NCI-H2171 treated with DMSO at 0.1 percent for 48 hours (cell line): ENCODE data around the gene TAF11L2.
"Not testable (repeated sequence)": the region's sequence is repeated elsewhere in the genome, so short reads cannot be mapped to it uniquely, and the experiment has no call there.

ENCODE experiments used
- DNase-seq: peaks from one replicate; lab custom pipeline; 2025; lab: John Stamatoyannopoulos, UW

Gene TAF11L2

GRCh38 chr5:17497931-17498330 lies at the start of gene TAF11L2:
Gene TAF11L2, plus strand, starts transcription at chr5:17498231.
- not testable (repeated sequence) for DNase-seq

DNA sequence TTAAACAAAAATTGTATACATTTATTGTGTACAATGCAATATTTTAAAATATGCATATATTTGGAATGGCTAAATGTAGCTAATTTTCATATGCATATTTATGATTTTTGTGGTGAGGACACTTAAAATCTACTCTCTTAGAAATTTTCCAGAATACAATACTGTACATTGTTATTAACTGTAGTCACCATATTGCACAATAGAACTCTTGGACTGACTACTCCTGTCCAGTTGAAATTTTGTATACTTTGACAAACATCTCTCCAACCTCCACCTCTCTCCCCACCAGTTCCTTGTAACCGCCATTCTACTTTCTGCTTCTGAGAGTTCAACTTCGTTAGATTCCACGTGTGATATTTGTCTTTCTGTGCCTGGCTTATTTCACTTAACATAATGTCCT lies 49.2 kb upstream of the TAF11L2 start:
- no peak for DNase-seq

- DNase-seq, result no peak
Observed at GRCh38 chr5:17452936-17453335, 45.1 kb upstream of the TAF11L2 start.

GRCh38 chr5:17455942-17456341 lies 42.1 kb upstream of the TAF11L2 start:
- DNase-seq, result no peak

GRCh38 chr5:17461793-17462192 lies 36.2 kb upstream of the TAF11L2 start:
- DNase-seq, result no peak

- DNase-seq, result no peak
Observed at GRCh38 chr5:17463653-17464052, 34.4 kb upstream of the TAF11L2 start.

DNA sequence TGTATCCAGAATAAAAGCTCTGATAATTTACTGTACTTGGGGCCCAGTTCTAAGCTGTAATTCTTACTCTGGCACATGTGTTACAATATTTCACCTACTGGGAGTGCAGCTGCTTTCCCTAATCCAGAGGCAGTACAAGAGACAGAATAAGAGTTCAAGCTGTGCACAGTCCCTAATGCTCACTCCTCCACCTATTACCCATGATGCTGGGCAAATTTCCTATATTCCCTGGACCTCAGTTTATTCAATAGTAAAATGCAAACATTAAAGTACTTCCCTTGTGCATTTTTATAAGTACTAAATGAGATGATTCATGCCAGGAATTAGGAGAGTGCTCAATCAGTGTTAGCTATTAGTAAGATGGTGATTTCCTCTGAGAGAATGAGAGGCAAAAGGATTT lies 28.0 kb upstream of the TAF11L2 start:
- no peak for DNase-seq

DNA sequence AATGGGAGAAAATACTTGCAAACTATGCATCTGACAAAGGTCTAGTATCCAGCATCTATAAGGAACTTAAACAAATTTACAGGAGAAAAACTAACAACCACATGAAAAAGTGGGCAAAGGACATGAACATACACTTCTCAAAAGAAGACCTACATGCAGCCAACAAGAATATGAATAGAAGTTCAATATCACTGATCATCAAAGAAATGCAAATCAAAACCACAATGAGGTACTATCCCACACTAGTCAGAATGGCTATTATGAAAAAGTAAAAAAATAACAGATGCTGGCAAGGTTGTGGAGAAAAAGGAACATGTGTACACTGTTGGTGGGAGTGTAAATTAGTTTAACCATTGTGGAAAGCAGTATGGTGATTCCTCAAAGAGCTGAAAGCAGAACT lies 23.0 kb upstream of the TAF11L2 start:
- DNase-seq, result not testable (repeated sequence)

- DNase-seq, result peak; percentile 76
Observed at GRCh38 chr5:17477043-17477442, 21.0 kb upstream of the TAF11L2 start.

GRCh38 chr5:17477573-17478265 lies 20.3 kb upstream of the TAF11L2 start:
- peak; percentile 53 for DNase-seq

DNA sequence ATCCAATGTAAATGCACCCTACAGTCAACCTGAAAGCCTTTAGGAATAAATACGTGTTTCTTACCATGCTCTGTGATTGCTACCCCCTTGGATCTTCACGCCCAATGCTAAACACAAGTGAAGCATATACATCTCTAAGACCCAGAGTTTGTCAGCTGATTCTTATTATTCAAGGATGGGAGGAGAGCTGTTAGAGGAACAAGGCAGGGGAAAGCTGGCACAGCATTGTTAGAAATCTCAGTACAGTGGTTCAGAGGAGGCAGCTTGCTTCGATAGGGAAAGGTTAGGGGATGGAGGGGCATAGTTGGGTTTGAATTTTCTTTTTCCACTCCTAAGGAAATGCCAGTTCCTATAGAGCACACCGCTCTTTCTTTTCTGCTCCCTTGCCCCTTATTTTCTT lies 16.7 kb upstream of the TAF11L2 start:
- DNase-seq, result peak; percentile 85

DNA sequence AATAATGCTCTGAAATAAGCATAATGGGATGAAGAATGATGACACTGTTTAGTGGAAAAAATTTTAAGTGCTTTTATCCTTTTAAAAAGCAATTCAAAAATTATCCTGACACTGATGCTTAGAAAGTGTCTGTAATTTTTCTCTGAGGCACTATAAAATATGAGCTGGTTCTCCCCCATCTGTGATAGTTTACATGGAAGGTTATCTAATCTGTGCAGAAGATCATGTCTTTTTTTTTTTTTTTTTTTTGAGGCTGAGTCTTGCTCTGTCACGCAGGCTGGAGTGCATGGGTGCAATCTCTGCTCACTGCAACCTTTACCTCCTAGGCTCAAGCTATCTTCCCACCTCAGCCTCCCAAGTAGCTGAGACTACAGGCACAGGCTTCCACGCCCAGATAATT lies 15.2 kb upstream of the TAF11L2 start:
- DNase-seq, result peak; percentile 92

DNA sequence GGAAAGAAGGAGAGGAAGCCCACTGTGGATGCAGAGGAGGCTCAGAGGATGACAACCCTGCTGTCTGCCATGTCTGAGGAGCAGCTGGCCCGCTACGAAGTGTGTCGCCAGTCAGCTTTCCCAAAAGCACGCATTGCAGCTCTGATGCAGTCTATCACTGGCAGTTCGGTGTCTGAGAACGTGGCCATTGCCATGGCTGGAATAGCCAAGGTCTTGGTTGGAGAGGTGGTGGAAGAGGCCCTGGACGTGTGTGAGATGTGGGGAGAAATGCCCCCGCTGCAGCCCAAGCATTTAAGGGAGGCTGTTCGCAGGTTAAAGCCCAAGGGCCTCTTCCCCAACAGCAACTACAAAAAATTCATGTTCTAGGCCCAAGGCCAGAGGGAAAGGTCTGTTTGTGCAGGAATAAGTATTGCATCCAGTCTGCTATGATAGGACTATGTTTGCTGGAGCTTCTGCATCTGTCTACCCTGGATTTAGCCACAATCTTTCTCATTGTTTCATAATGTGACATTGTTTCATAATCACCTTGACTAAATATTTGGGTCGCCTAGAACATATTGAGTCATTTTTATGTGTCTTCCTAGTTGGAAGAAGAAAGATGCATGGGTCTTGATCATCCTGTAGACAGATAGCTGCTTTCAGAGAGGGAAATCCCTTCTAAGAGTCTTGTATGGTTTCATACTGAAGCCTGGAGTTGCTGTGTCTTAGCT lies 11.4 kb upstream of the TAF11L2 start:
- DNase-seq, result not testable (repeated sequence)

GRCh38 chr5:17487174-17487512 lies 10.9 kb upstream of the TAF11L2 start:
- DNase-seq, result peak; percentile 6

DNA sequence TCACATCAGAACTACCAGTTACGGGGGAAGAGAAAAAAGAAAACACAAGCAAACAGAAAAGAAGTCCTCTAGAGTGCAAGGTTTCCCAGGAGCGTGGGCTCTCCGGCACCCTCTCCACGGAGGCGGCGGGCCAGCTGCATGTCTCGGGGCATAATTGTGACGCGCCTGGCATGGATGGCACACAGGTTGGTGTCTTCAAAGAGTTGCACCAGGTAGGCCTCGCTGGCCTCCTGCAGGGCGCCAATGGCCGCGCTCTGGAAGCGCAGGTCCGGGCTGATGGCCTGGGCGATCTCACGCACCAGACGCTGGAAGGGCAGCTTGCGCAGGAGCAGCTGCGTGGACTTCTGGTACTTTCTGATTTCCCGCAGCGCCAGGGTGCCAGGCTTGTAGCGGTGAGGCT lies 6.8 kb upstream of the TAF11L2 start:
- DNase-seq, result not testable (repeated sequence)

DNA sequence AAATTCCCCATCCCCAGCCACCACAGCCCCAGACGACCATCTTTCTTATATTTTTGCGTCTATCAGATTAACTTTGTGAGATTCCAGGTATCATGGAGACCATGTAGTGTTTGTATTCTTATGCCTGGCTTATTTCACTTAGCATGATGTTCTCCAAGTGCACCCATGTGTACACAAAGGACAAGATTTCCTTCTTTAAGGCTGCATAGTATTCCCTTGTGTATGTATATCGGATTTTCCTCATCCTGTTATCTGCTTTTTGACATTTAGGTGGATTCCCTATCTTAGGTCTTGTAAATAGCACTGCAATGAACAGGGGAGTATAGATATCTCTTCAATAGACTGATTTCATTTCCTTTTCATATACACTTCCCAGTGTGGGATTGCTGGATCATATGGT lies 5.3 kb upstream of the TAF11L2 start:
- DNase-seq, result no peak

DNA sequence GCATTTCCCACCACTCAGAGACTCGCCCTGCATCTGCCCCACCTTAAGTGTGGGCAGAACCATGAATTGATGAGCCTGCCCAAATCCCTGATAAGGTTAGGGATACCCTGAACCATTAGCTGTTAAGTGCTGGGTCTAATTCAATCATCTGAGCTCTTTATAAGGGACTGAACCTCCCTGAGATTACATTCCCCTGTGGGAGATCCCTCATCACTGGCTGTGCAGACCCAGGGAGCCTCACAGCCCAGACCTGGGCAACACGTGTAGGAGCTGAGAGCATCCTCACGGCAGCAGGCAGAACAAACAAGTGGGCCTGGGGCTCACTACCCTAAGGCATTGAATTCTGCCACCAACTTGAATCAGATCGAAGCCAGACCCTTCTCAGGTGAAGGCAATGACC lies 585 bp upstream of the TAF11L2 start:
- no peak for DNase-seq

- DNase-seq, result no peak
Observed at GRCh38 chr5:17511775-17512325, 13.8 kb downstream of the TAF11L2 start.

- DNase-seq, result not testable (repeated sequence)
Observed at GRCh38 chr5:17517526-17517925, 19.5 kb downstream of the TAF11L2 start.

DNA sequence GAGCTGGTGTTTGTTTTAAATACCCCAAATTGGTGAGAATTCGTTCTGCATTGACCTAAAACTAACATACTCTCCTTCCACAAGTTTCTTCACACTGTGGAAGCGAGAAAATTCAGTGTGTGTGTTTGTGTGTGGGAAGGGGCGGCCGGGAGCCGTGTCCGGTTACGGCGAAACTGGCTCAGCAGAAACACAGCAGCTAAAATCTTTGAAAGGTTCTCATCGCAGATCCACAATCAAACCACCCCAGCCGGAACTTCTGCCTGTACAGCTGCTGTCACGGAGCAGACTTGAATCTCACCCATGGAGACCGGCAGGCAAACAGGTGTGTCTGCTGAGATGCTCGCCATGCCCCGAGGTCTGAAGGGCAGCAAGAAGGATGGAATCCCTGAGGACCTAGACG lies 20.0 kb downstream of the TAF11L2 start, which contains the start of gene TAF11L3:
TAF11L3 (plus strand) TSS at position 301 of the 400 bp plus-strand sequence.
- DNase-seq, result not testable (repeated sequence)

DNA sequence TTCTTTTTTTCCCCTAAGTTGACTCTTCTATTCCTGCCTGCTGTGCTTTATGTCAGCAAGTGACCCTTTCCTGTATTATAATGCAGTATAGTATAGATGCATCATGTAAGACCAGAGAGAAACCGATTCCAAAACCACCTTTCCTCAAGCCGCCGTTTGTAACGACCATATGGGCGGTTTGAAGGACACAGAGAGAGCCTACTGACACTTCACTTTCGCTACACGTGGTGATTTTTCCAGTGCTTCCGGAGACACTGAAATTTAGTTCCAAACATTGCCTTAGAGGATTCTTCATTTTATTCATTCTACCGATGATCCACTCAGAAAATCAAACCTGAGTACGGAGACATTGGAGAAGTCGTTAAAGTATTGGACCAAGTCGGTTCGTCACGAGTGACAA lies 21.5 kb downstream of the TAF11L2 start:
- DNase-seq, result not testable (repeated sequence)

DNA sequence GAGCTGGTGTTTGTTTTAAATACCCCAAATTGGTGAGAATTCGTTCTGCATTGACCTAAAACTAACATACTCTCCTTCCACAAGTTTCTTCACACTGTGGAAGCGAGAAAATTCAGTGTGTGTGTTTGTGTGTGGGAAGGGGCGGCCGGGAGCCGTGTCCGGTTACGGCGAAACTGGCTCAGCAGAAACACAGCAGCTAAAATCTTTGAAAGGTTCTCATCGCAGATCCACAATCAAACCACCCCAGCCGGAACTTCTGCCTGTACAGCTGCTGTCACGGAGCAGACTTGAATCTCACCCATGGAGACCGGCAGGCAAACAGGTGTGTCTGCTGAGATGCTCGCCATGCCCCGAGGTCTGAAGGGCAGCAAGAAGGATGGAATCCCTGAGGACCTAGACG lies 23.5 kb downstream of the TAF11L2 start, which contains the start of gene TAF11L4:
TAF11L4 (plus strand) TSS at position 301 of the 400 bp plus-strand sequence.
- not testable (repeated sequence) for DNase-seq

GRCh38 chr5:17524935-17525334 lies 26.9 kb downstream of the TAF11L2 start, which contains the start of gene TAF11L5:
Gene TAF11L5, plus strand, starts transcription at chr5:17525235.
- DNase-seq, result not testable (repeated sequence)
